GM18951 (cell line): ENCODE measurements around the gene GSG1L.

Experiments used
- POLR2A ChIP-seq: IDR thresholded peaks from 4 replicates; pipeline ENCODE4 v1.6.1; 2011; ENCODE audit warnings: mild to moderate bottlenecking; ENCODE audit not compliant: insufficient read length, insufficient read depth; ENCODE audit errors: extremely low read depth
- in situ Hi-C: fragments of 300-500 bp; cut with MboI; formaldehyde crosslinking; loops from one replicate; pipeline ENCODE4 v1.12.0; 2022; ENCODE audit warnings: low sequenced_read_pairs, mixed read lengths, inconsistent platforms; ENCODE audit not compliant: unreplicated experiment

GSG1L gene

GRCh38 chr16:27768651-27769272, 294.8 kb downstream of the GSG1L start:
- TF ChIP-seq POLR2A = no peak
- in situ Hi-C loops = no loop called here

GRCh38 chr16:27767971-27768591, 295.4 kb downstream of the GSG1L start:
- in situ Hi-C loops = no loop called here
- TF ChIP-seq POLR2A = no peak

GRCh38 chr16:27767081-27767480, 296.4 kb downstream of the GSG1L start:
- in situ Hi-C loops = no loop called here
- TF ChIP-seq POLR2A = no peak

GRCh38 chr16:27766236-27766925, 297.1 kb downstream of the GSG1L start:
- in situ Hi-C loops = no loop called here
- TF ChIP-seq POLR2A = no peak

- in situ Hi-C loops = no loop called here
- no peak for TF ChIP-seq POLR2A
Observed at GRCh38 chr16:27764869-27765675, 298.4 kb downstream of the GSG1L start.

GRCh38 chr16:27764427-27764826, 299.1 kb downstream of the GSG1L start:
- no peak for TF ChIP-seq POLR2A
- in situ Hi-C loops = no loop called here

GRCh38 chr16:27762441-27762840, 301.1 kb downstream of the GSG1L start:
- TF ChIP-seq POLR2A = no peak
- in situ Hi-C loops = no loop called here

- in situ Hi-C loops = no loop called here
- no peak for TF ChIP-seq POLR2A
Observed at GRCh38 chr16:27761816-27762215, 301.7 kb downstream of the GSG1L start.

GRCh38 chr16:27760789-27761176, 302.7 kb downstream of the GSG1L start:
- no peak for TF ChIP-seq POLR2A
- in situ Hi-C loops = no loop called here

GRCh38 chr16:27759967-27760788, 303.3 kb downstream of the GSG1L start:
- TF ChIP-seq POLR2A = no peak
- in situ Hi-C loops = no loop called here

- in situ Hi-C loops = no loop called here
- TF ChIP-seq POLR2A = no peak
Observed at GRCh38 chr16:27759301-27759871, 304.1 kb downstream of the GSG1L start.

GRCh38 chr16:27758544-27758943, 305.0 kb downstream of the GSG1L start:
- in situ Hi-C loops = no loop called here
- TF ChIP-seq POLR2A = no peak
